Measurements from ENCODE around the gene TCEAL7.
"Not testable (repeated sequence)": the region's sequence is repeated elsewhere in the genome, so short reads cannot be mapped to it uniquely, and the experiment has no call there.

TCEAL7 gene, protein sequence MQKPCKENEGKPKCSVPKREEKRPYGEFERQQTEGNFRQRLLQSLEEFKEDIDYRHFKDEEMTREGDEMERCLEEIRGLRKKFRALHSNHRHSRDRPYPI

GRCh38 chrX:103329991-103330390, at the start of gene TCEAL7:
Gene TCEAL7 (plus strand): TSS chrX:103330239. CDS start chrX:103331404, 1,165 bp downstream.
- no peak for DNase-seq

DNA sequence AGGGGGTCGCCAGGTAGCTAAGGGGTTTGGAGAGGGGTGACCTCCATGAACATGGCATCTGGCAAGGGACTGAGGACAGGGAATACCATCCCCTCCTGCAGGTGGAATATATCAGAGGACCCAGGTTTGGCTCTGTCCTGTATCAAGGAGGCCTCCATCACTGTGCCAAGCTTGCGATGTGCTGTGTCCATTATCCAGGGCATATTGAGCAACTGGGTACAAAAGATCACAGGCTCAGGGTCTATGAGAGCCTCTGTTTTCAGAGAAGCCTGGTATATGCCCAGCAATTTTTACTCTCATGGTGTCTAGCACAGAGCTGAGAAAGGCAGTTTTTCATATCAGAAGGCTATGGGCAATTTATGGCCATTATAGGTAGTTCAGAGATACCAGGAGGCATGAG, 36.9 kb upstream of the TCEAL7 start:
- DNase-seq = no peak

DNA sequence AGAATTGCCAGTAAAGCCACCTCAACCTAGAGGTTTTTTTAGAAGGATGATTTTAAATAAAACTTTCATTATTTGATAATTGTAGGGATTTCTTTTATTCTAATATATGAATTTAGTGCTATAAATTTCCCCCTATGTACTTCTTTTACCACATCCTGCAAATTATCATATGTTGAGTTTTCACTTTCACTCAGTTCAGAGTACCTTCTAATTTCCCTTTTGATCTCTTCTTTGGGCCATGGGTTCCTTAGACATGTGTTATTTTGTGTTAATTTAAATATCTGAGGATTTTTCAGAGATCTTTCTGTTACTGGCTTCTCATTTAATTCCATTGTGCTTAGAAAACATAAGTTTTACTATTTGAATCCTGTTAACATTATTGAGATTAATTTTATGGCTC, 25.3 kb upstream of the TCEAL7 start:
- DNase-seq = no peak

GRCh38 chrX:103305666-103306065, 24.4 kb upstream of the TCEAL7 start:
- not testable (repeated sequence) for DNase-seq

DNA sequence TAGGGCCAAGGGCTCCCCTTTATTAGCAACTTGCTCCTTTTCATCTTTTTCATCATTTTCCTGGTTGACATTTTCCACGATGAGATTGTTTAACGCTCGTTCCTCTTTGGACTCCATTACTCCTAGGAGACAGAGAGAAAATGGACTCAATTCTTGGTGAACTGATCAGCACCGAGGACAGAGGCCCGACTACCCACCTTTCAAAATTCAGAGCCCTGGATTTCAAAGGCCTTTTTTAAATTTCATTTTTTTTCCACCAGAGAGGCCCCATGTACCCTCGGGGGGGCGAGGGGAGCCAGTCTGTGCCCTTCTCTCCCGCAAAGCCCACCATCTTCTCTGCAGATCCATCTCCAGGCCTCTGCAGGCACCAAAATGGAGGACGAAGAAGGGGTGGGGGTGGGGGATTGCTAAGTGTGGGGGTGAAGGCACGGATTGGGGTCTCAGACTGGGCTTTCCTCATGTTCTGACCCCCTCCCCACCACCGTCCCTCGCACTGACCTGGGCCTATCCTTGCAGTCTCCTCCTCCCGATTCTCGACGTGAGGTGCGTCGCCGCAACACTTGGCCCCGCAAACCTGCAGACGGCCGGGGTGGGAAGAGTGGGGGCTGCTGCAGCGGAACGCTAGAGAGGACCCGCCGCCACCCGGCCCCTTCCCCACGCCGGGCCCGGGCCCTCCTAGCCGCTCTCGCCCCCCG, 20.0 kb upstream of the TCEAL7 start:
- no peak for DNase-seq

DNA sequence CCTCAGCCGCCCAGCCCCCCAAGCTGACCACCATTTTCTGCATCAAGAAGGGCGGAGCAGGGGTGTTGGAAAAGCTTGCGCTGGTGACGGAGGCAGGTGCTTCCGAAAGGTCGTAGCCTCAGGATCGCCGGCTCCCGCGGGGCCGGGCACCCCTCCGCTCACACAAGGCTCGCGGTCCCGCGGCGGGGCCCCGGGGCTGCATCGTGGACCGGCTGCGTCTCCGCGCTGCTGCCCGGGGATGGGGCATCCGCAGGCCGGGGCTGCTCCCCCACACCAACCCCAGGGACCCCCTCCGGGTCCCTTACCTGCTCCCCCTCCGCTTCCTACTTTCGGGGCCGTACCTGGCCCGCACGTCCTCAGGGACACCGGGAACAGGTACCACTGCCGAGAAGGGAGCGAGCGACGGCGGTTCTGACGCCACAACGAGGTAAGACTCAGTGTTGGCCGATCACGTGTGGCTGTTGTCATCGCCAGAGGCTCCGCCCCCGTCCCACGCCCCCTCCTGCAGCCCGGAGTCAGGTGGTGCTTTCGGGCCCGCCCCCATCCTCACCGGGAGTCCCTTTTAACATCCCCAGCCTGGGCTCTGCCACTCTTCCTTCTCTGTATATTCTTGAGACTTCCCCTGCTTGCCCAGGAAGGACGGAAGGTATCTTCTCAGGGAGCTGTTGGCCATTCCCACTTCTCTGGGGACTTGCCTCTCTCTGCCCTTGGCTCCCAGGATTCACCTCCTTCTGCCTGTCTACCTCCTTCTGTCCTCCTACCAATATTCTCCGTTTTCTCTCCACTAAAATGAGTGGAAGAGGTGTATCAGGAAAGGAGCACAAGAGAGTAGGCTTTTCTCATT, 19.3 kb upstream of the TCEAL7 start, which contains the start of gene BEX2:
TSS of gene BEX2 (minus strand) at position 436 of the 844 bp plus-strand sequence. CDS start 1,014 bp downstream, outside the sequence.
- DNase-seq = peak; percentile 40 to 66 (median 49)

DNA sequence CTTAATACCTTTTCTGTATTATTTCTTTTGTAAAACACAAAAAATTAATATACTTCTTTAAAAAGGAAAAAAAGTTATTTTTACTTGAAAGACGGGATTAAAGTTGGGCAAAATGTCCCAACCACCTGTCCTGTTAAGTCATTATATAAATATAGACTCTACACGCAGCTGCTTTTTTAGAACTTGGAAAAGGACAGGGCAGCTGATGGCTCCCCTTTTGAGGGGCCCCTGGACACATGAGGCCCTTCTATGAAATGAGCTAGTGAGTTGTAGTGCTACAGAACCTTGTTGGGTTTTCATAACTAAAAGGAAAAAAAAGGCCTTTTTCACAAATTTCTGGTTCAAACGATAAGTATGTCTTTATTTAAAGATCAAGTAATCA, 18.6 kb upstream of the TCEAL7 start:
- no peak for DNase-seq

- no peak for DNase-seq
Observed at GRCh38 chrX:103330681-103331288, 746 bp downstream of the TCEAL7 start.

DNA sequence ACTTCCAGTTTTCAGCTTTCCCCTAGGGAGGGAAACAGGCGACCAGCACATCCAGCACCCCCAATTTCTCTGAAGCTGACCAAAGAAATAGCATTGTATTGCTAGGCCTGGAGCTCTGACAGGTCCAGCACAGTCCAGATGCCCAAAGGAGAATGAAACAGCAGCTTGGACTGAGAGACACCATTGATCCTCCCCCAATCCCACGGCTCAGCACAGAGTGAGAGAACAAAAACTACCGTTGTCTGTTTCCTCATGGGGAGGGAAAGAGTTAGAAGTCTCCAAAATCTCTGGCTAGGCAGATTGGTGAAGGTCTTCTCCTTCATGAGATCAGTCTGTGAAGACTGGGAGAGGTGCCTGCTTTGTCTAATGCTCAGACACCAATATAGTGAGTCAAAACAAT, 8.6 kb downstream of the TCEAL7 start:
- DNase-seq = no peak

- peak; percentile 54 to 60 (median 58) for DNase-seq
Observed at GRCh38 chrX:103343105-103343504, 13.1 kb downstream of the TCEAL7 start.

DNA sequence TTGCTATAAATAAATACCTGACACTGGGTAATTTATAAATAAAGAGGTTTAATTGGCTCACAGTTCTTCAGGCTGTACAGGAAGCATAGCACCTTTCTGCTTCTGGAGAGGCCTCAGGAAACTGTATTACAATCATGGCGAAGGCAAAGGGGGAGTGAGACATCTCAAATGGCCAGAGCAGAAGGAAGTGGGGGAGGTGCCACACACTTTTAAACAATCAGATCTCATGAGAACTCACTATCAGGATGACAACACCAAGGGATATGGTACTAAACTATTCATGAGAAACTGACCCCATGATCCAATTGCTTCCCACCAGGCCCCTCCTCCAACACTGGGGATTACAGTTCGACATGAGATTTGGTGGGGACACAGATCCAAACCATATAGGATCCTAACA, 14.6 kb downstream of the TCEAL7 start:
- DNase-seq = no peak

- DNase-seq = no peak
Observed at GRCh38 chrX:103347682-103348397, 17.8 kb downstream of the TCEAL7 start.

DNA sequence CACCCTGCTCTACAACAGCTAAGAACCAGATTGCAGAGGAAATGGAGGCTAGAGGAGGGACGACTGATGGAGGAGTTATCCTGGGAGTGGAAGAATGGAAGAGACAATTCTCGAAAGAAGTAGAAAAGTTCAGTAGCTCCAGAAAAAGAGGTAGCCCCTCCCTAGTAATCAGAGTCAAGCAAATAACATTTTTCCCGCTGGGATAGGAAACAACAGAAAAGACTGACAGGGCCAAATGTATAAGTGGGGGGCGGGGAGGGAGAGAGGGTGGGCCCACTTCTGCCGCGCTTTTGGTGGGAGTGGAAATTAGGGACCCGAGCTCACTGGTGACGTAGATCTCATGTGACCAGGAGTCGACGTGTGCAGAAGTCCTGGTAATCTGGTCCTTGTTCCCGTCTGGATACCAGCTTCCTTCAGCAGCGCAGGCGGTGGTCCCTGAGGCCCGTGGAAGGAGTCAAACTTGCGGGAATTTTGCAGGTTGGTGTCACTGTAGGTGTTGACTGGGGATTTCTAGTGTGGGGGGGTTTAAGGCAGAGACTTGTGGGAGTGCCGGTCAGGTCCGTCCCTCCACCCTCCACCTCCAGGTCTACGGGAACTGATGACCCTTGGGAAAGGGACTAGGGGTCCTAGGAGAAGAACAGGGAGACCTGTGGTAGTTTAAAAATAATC, 26.2 kb downstream of the TCEAL7 start, which contains the start of gene TCEAL9:
TSS of gene TCEAL9 (plus strand) at position 377 of the 669 bp plus-strand sequence. CDS start 1,179 bp downstream, outside the sequence.
- DNase-seq = peak; percentile 38 to 56 (median 47)

- DNase-seq = peak in 1 of 3 donors; percentile 16
Observed at GRCh38 chrX:103356858-103357257, 26.8 kb downstream of the TCEAL7 start.

GRCh38 chrX:103357871-103358270, 27.8 kb downstream of the TCEAL7 start:
- DNase-seq = no peak

GRCh38 chrX:103359605-103360004, 29.6 kb downstream of the TCEAL7 start:
- DNase-seq = not testable (repeated sequence)

- no peak for DNase-seq
Observed at GRCh38 chrX:103360092-103360491, 30.1 kb downstream of the TCEAL7 start.

GRCh38 chrX:103360916-103361315, 30.9 kb downstream of the TCEAL7 start:
- DNase-seq = no peak

GRCh38 chrX:103361798-103362197, 31.8 kb downstream of the TCEAL7 start:
- DNase-seq = no peak

DNA sequence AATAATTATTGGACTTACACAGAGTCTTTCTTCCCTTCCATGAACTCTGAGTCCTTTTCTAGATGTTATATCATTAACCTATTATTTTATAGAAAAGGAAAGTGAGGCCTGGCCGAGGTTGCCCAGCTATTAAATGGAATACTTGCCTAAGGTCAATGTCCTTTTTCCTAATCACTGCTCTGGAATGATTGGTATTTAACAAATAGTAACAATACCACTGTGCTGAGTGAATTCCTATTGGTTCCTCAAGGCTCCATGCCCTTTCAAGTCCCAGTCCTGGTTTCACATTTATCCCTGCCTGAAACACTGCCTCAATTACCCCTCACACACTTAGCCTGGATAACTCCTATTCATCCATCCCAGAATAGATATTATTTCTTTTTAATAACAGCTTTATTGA, 32.4 kb downstream of the TCEAL7 start:
- no peak for DNase-seq

- DNase-seq = no peak
Observed at GRCh38 chrX:103363046-103363445, 33.0 kb downstream of the TCEAL7 start.

GRCh38 chrX:103367502-103367901, 37.5 kb downstream of the TCEAL7 start:
- DNase-seq = no peak

All from suppressor macrophage treated with lipopolysaccharide for 1 hour (primary cell).